NB4 (cell line): ENCODE measurements around the gene CEMIP.

Experiments
- CTCF ChIP-seq: IDR thresholded peaks from one replicate; pipeline ENCODE4 v1.5.1; 2012; ENCODE audit warnings: low read depth, low read length
- MAX ChIP-seq: IDR thresholded peaks from 2 replicates; pipeline ENCODE4 v1.6.1; 2011; ENCODE audit warnings: low read depth, low read length
- POLR2A ChIP-seq: IDR thresholded peaks from 2 replicates; pipeline ENCODE4 v1.6.1; 2011; ENCODE audit warnings: mild to moderate bottlenecking; ENCODE audit not compliant: insufficient read length; ENCODE audit errors: extremely low read depth

- TF ChIP-seq POLR2A (no peak), CTCF (no peak), MAX (no peak)
These were observed 171.3 kb downstream of the CEMIP start for GRCh38 chr15:80950291-80951078.
